Ecto neural progenitor cell (in vitro differentiated cells): ENCODE results near the gene EFHD2.
"Not testable (repeated sequence)": the region's sequence is repeated elsewhere in the genome, so short reads cannot be mapped to it uniquely, and the experiment has no call there.

Experiments used
- DNase-seq: peaks from one replicate; pipeline ENCODE4 v3.0.0-alpha.2; 2018; ENCODE audit warnings: low spot score

The EFHD2 gene

GRCh38 chr1:15452866-15453571, 43.3 kb downstream of the EFHD2 start:
- no peak for DNase-seq

GRCh38 chr1:15453734-15454133, 44.0 kb downstream of the EFHD2 start:
- no peak for DNase-seq

GRCh38 chr1:15454256-15454655, 44.6 kb downstream of the EFHD2 start:
- DNase-seq, result no peak

GRCh38 chr1:15455522-15455921, 45.8 kb downstream of the EFHD2 start:
- DNase-seq, result no peak

GRCh38 chr1:15456313-15456954, 46.7 kb downstream of the EFHD2 start, which contains the start of gene CELA2A:
TSS of gene CELA2A (plus strand) at chr1:15456732. CDS start at chr1:15456754, 22 bp downstream.
- no peak for DNase-seq

- DNase-seq, result no peak
Measured at GRCh38 chr1:15457585-15457984, 47.9 kb downstream of the EFHD2 start.

- DNase-seq, result not testable (repeated sequence)
Measured at GRCh38 chr1:15458388-15458787, 48.7 kb downstream of the EFHD2 start.

GRCh38 chr1:15459771-15460707, 50.4 kb downstream of the EFHD2 start:
- DNase-seq, result no peak

- DNase-seq, result no peak
Measured at GRCh38 chr1:15460708-15461095, 51.0 kb downstream of the EFHD2 start.

GRCh38 chr1:15463064-15463800, 53.5 kb downstream of the EFHD2 start:
- DNase-seq, result not testable (repeated sequence)

GRCh38 chr1:15463926-15464322, 54.2 kb downstream of the EFHD2 start:
- not testable (repeated sequence) for DNase-seq

GRCh38 chr1:15465674-15466073, 56.0 kb downstream of the EFHD2 start:
- no peak for DNase-seq

GRCh38 chr1:15466955-15467625, 57.4 kb downstream of the EFHD2 start:
- DNase-seq, result not testable (repeated sequence)

GRCh38 chr1:15468145-15468544, 58.5 kb downstream of the EFHD2 start:
- DNase-seq, result no peak

- DNase-seq, result no peak
Measured at GRCh38 chr1:15469361-15469760, 59.7 kb downstream of the EFHD2 start.

- DNase-seq, result not testable (repeated sequence)
Measured at GRCh38 chr1:15469821-15470448, 60.2 kb downstream of the EFHD2 start.

- DNase-seq, result not testable (repeated sequence)
Measured at GRCh38 chr1:15471067-15471466, 61.4 kb downstream of the EFHD2 start.

- DNase-seq, result not testable (repeated sequence)
Measured at GRCh38 chr1:15471723-15472122, 62.0 kb downstream of the EFHD2 start.

- DNase-seq, result no peak
Measured at GRCh38 chr1:15472587-15472986, 62.9 kb downstream of the EFHD2 start.

- no peak for DNase-seq
Measured at GRCh38 chr1:15475752-15476314, 66.1 kb downstream of the EFHD2 start, which contains the start of gene CELA2B. TSS of gene CELA2B (plus strand) at chr1:15476104. CDS start at chr1:15476126, 22 bp downstream.
